ENCODE measurements around the gene CST4.
"Not testable (repeated sequence)": the region's sequence is repeated elsewhere in the genome, so short reads cannot be mapped to it uniquely, and the experiment has no call there.

Gene CST4

GRCh38 chr20:23688684-23689398 is at the start of gene CST4:
Gene CST4, minus strand, starts transcription at chr20:23689038. Its CDS starts 69 bp downstream, at chr20:23688969.
- H3K27ac ChIP-seq: not testable (repeated sequence)

DNA sequence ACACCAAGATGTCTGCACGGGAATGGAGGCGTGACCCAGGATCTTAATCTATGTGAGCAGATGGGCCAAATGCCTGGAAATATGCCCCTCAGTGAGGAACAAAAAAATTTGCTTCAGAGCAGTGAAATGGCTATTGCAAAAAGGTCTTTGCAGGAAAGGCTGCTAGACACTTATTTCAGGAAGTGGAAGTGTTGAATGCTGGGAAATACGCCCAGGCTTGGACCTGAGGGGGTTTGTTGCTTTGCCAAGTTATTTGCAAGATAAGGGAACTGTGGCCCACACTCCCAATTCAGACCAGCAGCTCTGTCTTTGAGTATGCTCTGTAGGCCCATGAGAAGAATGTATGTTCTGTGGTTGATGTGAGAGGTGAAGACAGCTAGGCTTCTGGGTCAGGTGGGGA is 46.6 kb upstream of the CST4 start:
- H3K27ac ChIP-seq: not testable (repeated sequence)

- not testable (repeated sequence) for H3K27ac ChIP-seq
These were observed 46.1 kb upstream of the CST4 start for GRCh38 chr20:23734949-23735348.

- H3K27ac ChIP-seq: not testable (repeated sequence)
These were observed 45.6 kb upstream of the CST4 start for GRCh38 chr20:23734440-23734839.

DNA sequence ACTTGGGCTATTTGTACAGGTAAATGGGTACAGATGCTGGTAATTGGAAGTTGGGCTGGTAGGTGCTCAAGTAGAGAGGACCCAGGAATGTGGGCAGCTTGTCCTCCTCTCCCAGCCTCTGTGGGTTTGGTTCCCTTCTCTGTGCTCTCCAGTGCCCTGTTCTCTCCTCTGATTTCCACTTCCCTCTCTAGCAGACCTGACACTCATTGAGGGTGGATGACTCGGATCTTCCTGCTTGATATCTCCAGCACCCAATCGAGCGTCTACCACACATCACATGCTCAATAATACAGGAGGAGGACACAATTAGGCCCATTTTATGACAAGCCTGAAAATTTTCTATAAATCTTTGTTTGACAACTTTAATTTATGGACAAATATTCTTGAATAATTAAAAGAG is 38.2 kb upstream of the CST4 start:
- H3K27ac ChIP-seq: no peak overlapping the region
- TF ChIP-seq CTCF (IDR thresholded peaks at IDR 0.05) (no peak), ZFX (IDR thresholded peaks at IDR 0.05; ENCODE audit: borderline replicate concordance) (no peak)

- TF ChIP-seq ZFX (IDR thresholded peaks at IDR 0.05; ENCODE audit: borderline replicate concordance) (no peak), CTCF (IDR thresholded peaks at IDR 0.05) (no peak)
- H3K27ac ChIP-seq: no peak overlapping the region
These were observed 36.3 kb upstream of the CST4 start for GRCh38 chr20:23725102-23725501.

DNA sequence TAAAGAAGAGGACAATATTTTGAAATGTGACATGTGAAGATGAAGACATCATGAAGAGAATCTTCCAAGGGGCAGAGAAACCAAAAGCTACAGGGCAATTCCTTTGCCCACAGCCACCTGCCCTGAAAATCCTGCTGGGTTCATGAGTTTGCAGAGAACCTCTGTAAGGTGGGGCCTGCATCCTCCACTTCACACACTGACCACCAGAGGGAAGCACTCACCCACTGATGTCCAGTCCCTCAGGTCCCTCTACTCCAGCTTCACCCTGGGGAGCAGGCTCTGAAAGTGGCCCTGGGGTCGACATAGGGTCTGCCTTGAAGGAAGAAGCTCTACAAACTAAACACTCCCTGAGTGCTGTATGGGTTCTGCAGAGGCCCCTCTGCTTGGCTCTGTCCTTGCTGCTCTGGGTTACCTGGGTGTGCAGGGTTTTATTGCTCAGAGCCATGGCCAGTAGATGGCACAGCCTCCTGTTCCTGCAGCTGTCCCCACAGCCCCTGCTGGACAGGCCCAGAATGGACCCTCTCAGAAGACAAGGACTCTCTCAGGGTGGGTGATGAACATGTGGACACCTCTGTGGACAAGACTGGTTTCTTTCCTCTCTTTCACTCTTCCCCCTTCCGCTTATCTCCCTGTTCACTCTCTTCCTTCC is 34.9 kb upstream of the CST4 start:
- TF ChIP-seq CTCF (IDR thresholded peaks at IDR 0.05): peak; percentile 77

GRCh38 chr20:23722851-23723250 is 34.0 kb upstream of the CST4 start:
- H3K27ac ChIP-seq: not testable (repeated sequence)

More for the DNA sequence above, 34.9 kb upstream of the CST4 start:
- H3K27ac ChIP-seq: not testable (repeated sequence)

GRCh38 chr20:23721962-23722361 is 33.1 kb upstream of the CST4 start:
- H3K27ac ChIP-seq: no peak overlapping the region
- no peak for TF ChIP-seq CTCF (IDR thresholded peaks at IDR 0.05)
- no peak for TF ChIP-seq ZFX (IDR thresholded peaks at IDR 0.05; ENCODE audit: borderline replicate concordance)

DNA sequence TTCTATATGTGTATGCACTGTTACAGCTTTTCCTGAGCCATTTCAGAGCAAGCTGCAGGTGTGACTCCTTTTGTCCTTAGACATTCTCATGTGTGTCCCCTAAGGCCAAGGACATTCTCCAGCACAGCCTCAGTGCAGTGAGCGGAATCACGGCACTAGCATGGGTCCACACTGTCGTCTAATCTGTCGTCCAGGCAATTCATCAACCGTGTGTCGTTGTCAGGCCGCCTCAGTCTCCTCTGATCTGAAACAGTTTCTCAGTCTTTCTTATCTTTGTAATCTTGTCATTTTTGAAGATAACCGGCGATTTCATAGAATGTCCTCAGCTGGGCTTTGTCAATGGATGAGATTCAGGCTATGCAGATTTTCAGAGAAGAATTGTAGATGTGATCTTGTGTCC is 30.5 kb upstream of the CST4 start:
- not testable (repeated sequence) for H3K27ac ChIP-seq

DNA sequence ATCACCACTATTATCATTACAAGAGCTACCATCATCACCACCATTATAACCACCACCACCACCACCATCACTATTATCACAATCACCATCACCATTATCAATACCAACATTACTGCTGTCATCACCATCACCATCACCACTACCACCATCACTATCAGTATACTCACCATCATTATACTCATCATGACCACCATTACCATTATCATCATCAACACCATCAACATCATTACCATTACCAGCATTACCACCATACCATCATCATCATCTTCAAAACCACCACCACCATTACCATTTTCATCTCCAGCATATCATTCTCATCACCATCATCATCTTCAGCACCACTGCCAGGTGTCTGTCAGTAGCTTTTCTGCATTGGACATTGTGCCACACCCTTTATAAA is 22.9 kb upstream of the CST4 start:
- H3K27ac ChIP-seq: not testable (repeated sequence)

Data from 22Rv1 (cell line).